HEK293 (cell line): ENCODE measurements around the gene ONECUT2.

Source experiments
- CTCF ChIA-PET: fragments of 350-600 bp; formaldehyde crosslinking; extraction: SDS; loops from one replicate; lab custom pipeline; 2021; ENCODE audit warnings: antibody characterized with exemption; lab: Yijun Ruan, JAX
- POLR2A ChIA-PET: fragments of 300-600 bp; formaldehyde crosslinking; extraction: SDS; loops from one replicate; lab custom pipeline; 2020; ENCODE audit warnings: antibody characterized with exemption, inconsistent platforms; lab: Yijun Ruan, JAX
- H3K27ac ChIP-seq: fragments of 200-500 bp; sonication (Bioruptor generic); 2 replicates; pipeline ENCODE4 v1.5.1; 2014; ENCODE audit warnings: low read depth, low read length, control low read depth, inconsistent platforms; ENCODE audit errors: extremely low read depth
- H3K36me3 ChIP-seq, 2 experiments: fragments of 200-500 bp in 1 of 2; sonication (Bioruptor generic) in 1 of 2; 1 replicate in 1 of 2; 2 replicates in 1 of 2; pipeline ENCODE4 v1.5.1; 2014 to 2017; ENCODE audit warnings: inconsistent platforms in 2 of 2, low read length in 2 of 2; ENCODE audit not compliant: control insufficient read depth in 2 of 2, insufficient read depth in 1 of 2
- H3K4me1 ChIP-seq: fragments of 200-500 bp; sonication (Bioruptor generic); 2 replicates; pipeline ENCODE4 v1.5.1; 2014; ENCODE audit warnings: mild to moderate bottlenecking, low read length, inconsistent platforms; ENCODE audit not compliant: control insufficient read depth, insufficient read depth
- H3K4me3 ChIP-seq: 2 replicates; pipeline ENCODE4 v1.5.1; 2011; ENCODE audit warnings: low read depth, mild to moderate bottlenecking, control low read depth, low read length, moderate library complexity
- H3K9me3 ChIP-seq: fragments of 200-500 bp; sonication (Bioruptor generic); 2 replicates; pipeline ENCODE4 v1.5.1; 2014; ENCODE audit warnings: low read depth, low read length, inconsistent platforms; ENCODE audit not compliant: control insufficient read depth, insufficient read depth
- GFI1B ChIP-seq: fragments of 450-650 bp; formaldehyde crosslinking; IDR thresholded peaks from 2 replicates; pipeline ENCODE4 v1.5.1; 2016; ENCODE audit warnings: missing biosample characterization, missing genetic modification characterization
- KLF17 ChIP-seq: fragments of 450-650 bp; formaldehyde crosslinking; IDR thresholded peaks from 2 replicates; pipeline ENCODE4 v1.5.1; 2016; ENCODE audit warnings: missing biosample characterization, missing genetic modification characterization
- MZF1 ChIP-seq: fragments of 450-650 bp; formaldehyde crosslinking; IDR thresholded peaks from 2 replicates; pipeline ENCODE4 v1.5.1; 2017; ENCODE audit warnings: missing biosample characterization, missing genetic modification characterization, borderline replicate concordance
- TRIM28 ChIP-seq: IDR thresholded peaks from 2 replicates; pipeline ENCODE4 v1.6.1; 2011; ENCODE audit warnings: low read length, control low read depth, borderline replicate concordance
- TSHZ1 ChIP-seq: fragments of 450-650 bp; formaldehyde crosslinking; IDR thresholded peaks from 2 replicates; pipeline ENCODE4 v1.5.1; 2016; ENCODE audit warnings: missing biosample characterization, missing genetic modification characterization, borderline replicate concordance
- ZBTB44 ChIP-seq: fragments of 450-650 bp; IDR thresholded peaks from 2 replicates; pipeline ENCODE4 v1.5.1; 2018; ENCODE audit warnings: missing biosample characterization, mild to moderate bottlenecking, missing genetic modification characterization
- ZBTB7A ChIP-seq: fragments of 450-650 bp; formaldehyde crosslinking; IDR thresholded peaks from 2 replicates; pipeline ENCODE4 v1.5.1; 2016; ENCODE audit warnings: low read depth, missing biosample characterization, missing genetic modification characterization
- ZNF16 ChIP-seq: fragments of 450-650 bp; formaldehyde crosslinking; IDR thresholded peaks from 2 replicates; pipeline ENCODE4 v1.5.1; 2016; ENCODE audit warnings: low read depth, missing biosample characterization, missing genetic modification characterization
- ZNF211 ChIP-seq: fragments of 450-650 bp; formaldehyde crosslinking; IDR thresholded peaks from 2 replicates; pipeline ENCODE4 v1.5.1; 2016; ENCODE audit warnings: low read depth, missing biosample characterization, missing genetic modification characterization
- ZNF26 ChIP-seq: fragments of 450-650 bp; formaldehyde crosslinking; IDR thresholded peaks from 2 replicates; pipeline ENCODE4 v1.5.1; 2016; ENCODE audit warnings: missing biosample characterization, missing genetic modification characterization
- ZNF274 ChIP-seq, 2 experiments: fragments of 200-500 bp in 1 of 2; fragments of 450-650 bp in 1 of 2; sonication (Bioruptor generic) in 1 of 2; formaldehyde crosslinking in 1 of 2; IDR thresholded peaks; 2 replicates each; pipeline versions ENCODE4 v1.5.1 to v1.6.1; 2014 to 2016; ENCODE audit warnings: borderline replicate concordance in 1 of 2, inconsistent platforms in 1 of 2, low read length in 1 of 2, missing biosample characterization in 1 of 2, missing genetic modification characterization in 1 of 2
- ZNF311 ChIP-seq: fragments of 450-650 bp; formaldehyde crosslinking; IDR thresholded peaks from 2 replicates; pipeline ENCODE4 v1.5.1; 2017; ENCODE audit warnings: missing biosample characterization, missing genetic modification characterization, borderline replicate concordance
- ZNF335 ChIP-seq: fragments of 450-650 bp; formaldehyde crosslinking; conservative IDR thresholded peaks from 2 replicates; pipeline ENCODE4 v1.5.1; 2016; ENCODE audit warnings: missing biosample characterization, missing genetic modification characterization
- ZNF416 ChIP-seq: fragments of 450-650 bp; formaldehyde crosslinking; IDR thresholded peaks from 2 replicates; pipeline ENCODE4 v1.5.1; 2016; ENCODE audit warnings: missing biosample characterization, missing genetic modification characterization
- ZNF426 ChIP-seq: fragments of 450-650 bp; formaldehyde crosslinking; IDR thresholded peaks from 2 replicates; pipeline ENCODE4 v1.5.1; 2017; ENCODE audit warnings: missing biosample characterization, missing genetic modification characterization, mild to moderate bottlenecking, inconsistent platforms, moderate library complexity
- ZNF433 ChIP-seq: fragments of 450-650 bp; formaldehyde crosslinking; IDR thresholded peaks from 2 replicates; pipeline ENCODE4 v1.5.1; 2016; ENCODE audit warnings: missing biosample characterization, missing genetic modification characterization, low read depth
- ZNF473 ChIP-seq: fragments of 450-650 bp; formaldehyde crosslinking; IDR thresholded peaks from 2 replicates; pipeline ENCODE4 v1.5.1; 2017; ENCODE audit warnings: missing biosample characterization, missing genetic modification characterization
- ZNF510 ChIP-seq: fragments of 450-650 bp; formaldehyde crosslinking; IDR thresholded peaks from 2 replicates; pipeline ENCODE4 v1.5.1; 2018; ENCODE audit warnings: mild to moderate bottlenecking, missing genetic modification characterization, missing biosample characterization; ENCODE audit not compliant: insufficient replicate concordance
- ZNF555 ChIP-seq: fragments of 450-650 bp; formaldehyde crosslinking; conservative IDR thresholded peaks from 2 replicates; pipeline ENCODE4 v1.5.1; 2017; ENCODE audit warnings: missing biosample characterization, mild to moderate bottlenecking, missing genetic modification characterization, inconsistent platforms
- ZNF560 ChIP-seq: fragments of 450-650 bp; formaldehyde crosslinking; IDR thresholded peaks from 2 replicates; pipeline ENCODE4 v1.5.1; 2017; ENCODE audit warnings: missing biosample characterization, missing genetic modification characterization, borderline replicate concordance
- ZNF639 ChIP-seq: fragments of 450-650 bp; formaldehyde crosslinking; IDR thresholded peaks from 2 replicates; pipeline ENCODE4 v1.5.1; 2016; ENCODE audit warnings: missing biosample characterization, missing genetic modification characterization
- ZNF645 ChIP-seq: fragments of 450-650 bp; formaldehyde crosslinking; IDR thresholded peaks from 2 replicates; pipeline ENCODE4; 2016; ENCODE audit warnings: missing biosample characterization, missing genetic modification characterization
- ZNF701 ChIP-seq: fragments of 450-650 bp; formaldehyde crosslinking; IDR thresholded peaks from 2 replicates; pipeline ENCODE4 v1.5.1; 2016; ENCODE audit warnings: missing biosample characterization, missing genetic modification characterization
- ZNF830 ChIP-seq: fragments of 450-650 bp; IDR thresholded peaks from 2 replicates; pipeline ENCODE4 v1.5.0; 2018; ENCODE audit warnings: missing biosample characterization, missing genetic modification characterization, low read depth, mild to moderate bottlenecking, moderate library complexity

Gene ONECUT2

GRCh38 chr18:57439985-57440330, 4.8 kb downstream of the ONECUT2 start:
- no peaks in the 10 kb centered on the region for H3K9me3 ChIP-seq
- peaks cover 0 to 2% of the 10 kb centered on the region in 2 experiments; a peak in 1 of 3 replicates for H3K36me3 ChIP-seq
- ChIA-PET POLR2A (no interaction called here), CTCF (no interaction called here)
- H3K4me3 ChIP-seq, result no peak overlapping the region
- H3K27ac ChIP-seq, result no peak overlapping the region
- H3K4me1 ChIP-seq, result peaks cover 6% of the 10 kb centered on the region
- TF ChIP-seq ZNF426 (tag by site-specific recombination) (no peak), ZNF433 (tag by site-specific recombination) (no peak), TRIM28 (no peak), TSHZ1 (tag by site-specific recombination) (no peak), ZNF473 (tag by site-specific recombination) (no peak), ZNF16 (tag by site-specific recombination) (no peak), ZNF639 (no peak), ZNF830 (no peak), ZNF311 (tag by site-specific recombination) (no peak), ZNF555 (tag by site-specific recombination) (no peak), ZBTB44 (tag by site-specific recombination) (no peak), ZNF560 (no peak), GFI1B (tag by site-specific recombination) (no peak)

GRCh38 chr18:57440331-57441070, 5.3 kb downstream of the ONECUT2 start:
- H3K4me3 ChIP-seq, result no peak overlapping the region
- H3K36me3 ChIP-seq, result peaks cover 0 to 2% of the 10 kb centered on the region in 2 experiments; a peak in 1 of 3 replicates
- no peak overlapping the region for H3K27ac ChIP-seq
- CTCF ChIA-PET, result interaction anchor here (0.6 kb wide), 1 partner anchor 121 kb away, joined by 6 read pairs; no protein-coding TSS in a partner anchor
- no peaks in the 10 kb centered on the region for H3K9me3 ChIP-seq
- POLR2A ChIA-PET, result interaction anchor here (0.5 kb wide), 1 partner anchor 64 kb away, joined by 4 read pairs; no protein-coding TSS in a partner anchor
- H3K4me1 ChIP-seq, result peaks cover 6% of the 10 kb centered on the region
- TF ChIP-seq ZNF510 (tag by site-specific recombination), result no peak
- no peak for TF ChIP-seq KLF17 (tag by site-specific recombination)
- TF ChIP-seq ZBTB7A, result no peak
- TF ChIP-seq ZNF26 (tag by site-specific recombination), result no peak
- no peak for TF ChIP-seq ZNF645 (tag by site-specific recombination)
- no peak for TF ChIP-seq ZNF211 (tag by site-specific recombination)
- no peak for TF ChIP-seq ZNF701 (tag by site-specific recombination)
- TF ChIP-seq MZF1 (tag by site-specific recombination), result no peak
- no peak for TF ChIP-seq ZNF416
- TF ChIP-seq ZNF274 (IDR thresholded peaks at IDR 0.05; ENCODE audit: low read length), result no peak
- no peak for TF ChIP-seq ZNF274 (tag by site-specific recombination; IDR thresholded peaks at IDR 0.05; ENCODE audit: borderline replicate concordance)
- TF ChIP-seq ZNF335 (tag by site-specific recombination), result no peak
